HEK293 (cell line): ENCODE data around the gene BBS12.
A peak's percentile ranks its signal among the peaks of the same experiment; 100 is the strongest.

ENCODE experiments used
- CTCF ChIA-PET: fragments of 350-600 bp; formaldehyde crosslinking; extraction: SDS; loops from one replicate; lab custom pipeline; 2021; ENCODE audit warnings: antibody characterized with exemption; lab: Yijun Ruan, JAX
- POLR2A ChIA-PET: fragments of 300-600 bp; formaldehyde crosslinking; extraction: SDS; loops from one replicate; lab custom pipeline; 2020; ENCODE audit warnings: antibody characterized with exemption, inconsistent platforms; lab: Yijun Ruan, JAX
- H3K27ac ChIP-seq: fragments of 200-500 bp; sonication (Bioruptor generic); 2 replicates; pipeline ENCODE4 v1.5.1; 2014; ENCODE audit warnings: low read depth, low read length, control low read depth, inconsistent platforms; ENCODE audit errors: extremely low read depth
- H3K36me3 ChIP-seq, 2 experiments: fragments of 200-500 bp in 1 of 2; sonication (Bioruptor generic) in 1 of 2; 1 replicate in 1 of 2; 2 replicates in 1 of 2; pipeline ENCODE4 v1.5.1; 2014 to 2017; ENCODE audit warnings: inconsistent platforms in 2 of 2, low read length in 2 of 2; ENCODE audit not compliant: control insufficient read depth in 2 of 2, insufficient read depth in 1 of 2
- H3K4me1 ChIP-seq: fragments of 200-500 bp; sonication (Bioruptor generic); 2 replicates; pipeline ENCODE4 v1.5.1; 2014; ENCODE audit warnings: mild to moderate bottlenecking, low read length, inconsistent platforms; ENCODE audit not compliant: control insufficient read depth, insufficient read depth
- H3K4me3 ChIP-seq: 2 replicates; pipeline ENCODE4 v1.5.1; 2011; ENCODE audit warnings: low read depth, mild to moderate bottlenecking, control low read depth, low read length, moderate library complexity
- H3K9me3 ChIP-seq: fragments of 200-500 bp; sonication (Bioruptor generic); 2 replicates; pipeline ENCODE4 v1.5.1; 2014; ENCODE audit warnings: low read depth, low read length, inconsistent platforms; ENCODE audit not compliant: control insufficient read depth, insufficient read depth
- ATF2 ChIP-seq: fragments of 450-650 bp; formaldehyde crosslinking; IDR thresholded peaks from 2 replicates; pipeline ENCODE4 v1.5.1; 2016; ENCODE audit warnings: missing biosample characterization, missing genetic modification characterization, low read depth
- ELK4 ChIP-seq: IDR thresholded peaks from 2 replicates; pipeline ENCODE4 v1.6.1; 2011; ENCODE audit warnings: mild to moderate bottlenecking, low read depth, low read length, borderline replicate concordance
- FEZF1 ChIP-seq: fragments of 450-650 bp; formaldehyde crosslinking; IDR thresholded peaks from 2 replicates; pipeline ENCODE4 v1.5.1; 2016; ENCODE audit warnings: missing biosample characterization, missing genetic modification characterization
- GLIS2 ChIP-seq: fragments of 450-650 bp; formaldehyde crosslinking; IDR thresholded peaks from 2 replicates; pipeline ENCODE4 v1.5.1; 2016; ENCODE audit warnings: missing biosample characterization, missing genetic modification characterization
- KLF1 ChIP-seq: fragments of 450-650 bp; formaldehyde crosslinking; IDR thresholded peaks from 2 replicates; pipeline ENCODE4 v1.5.1; 2016; ENCODE audit warnings: missing biosample characterization, missing genetic modification characterization
- KLF17 ChIP-seq: fragments of 450-650 bp; formaldehyde crosslinking; IDR thresholded peaks from 2 replicates; pipeline ENCODE4 v1.5.1; 2016; ENCODE audit warnings: missing biosample characterization, missing genetic modification characterization
- KLF9 ChIP-seq: fragments of 450-650 bp; formaldehyde crosslinking; IDR thresholded peaks from 2 replicates; pipeline ENCODE4 v1.5.1; 2016; ENCODE audit warnings: missing biosample characterization, missing genetic modification characterization, low read depth
- MYNN ChIP-seq: fragments of 450-650 bp; formaldehyde crosslinking; IDR thresholded peaks from 2 replicates; pipeline ENCODE4 v1.5.1; 2016; ENCODE audit warnings: missing biosample characterization, missing genetic modification characterization, borderline replicate concordance
- OSR2 ChIP-seq: fragments of 450-650 bp; formaldehyde crosslinking; IDR thresholded peaks from 2 replicates; pipeline ENCODE4 v1.5.1; 2016; ENCODE audit warnings: missing biosample characterization, missing genetic modification characterization
- REST ChIP-seq: fragments of 450-650 bp; formaldehyde crosslinking; IDR thresholded peaks from 2 replicates; pipeline ENCODE4 v1.5.1; 2016; ENCODE audit warnings: missing biosample characterization, missing genetic modification characterization
- SP2 ChIP-seq: fragments of 450-650 bp; formaldehyde crosslinking; IDR thresholded peaks from 2 replicates; pipeline ENCODE4 v1.5.1; 2016; ENCODE audit warnings: missing biosample characterization, missing genetic modification characterization
- TCF7L2 ChIP-seq: IDR thresholded peaks from 2 replicates; pipeline ENCODE4 v1.6.1; 2011; ENCODE audit warnings: low read depth, mild to moderate bottlenecking, inconsistent platforms, low read length, moderate library complexity, borderline replicate concordance
- YY1 ChIP-seq: fragments of 450-650 bp; formaldehyde crosslinking; IDR thresholded peaks from 2 replicates; pipeline ENCODE4 v1.5.1; 2018; ENCODE audit warnings: missing biosample characterization, missing genetic modification characterization
- ZBTB20 ChIP-seq: fragments of 450-650 bp; formaldehyde crosslinking; IDR thresholded peaks from 2 replicates; pipeline ENCODE4 v1.5.1; 2016; ENCODE audit warnings: missing biosample characterization, missing genetic modification characterization
- ZFP41 ChIP-seq: fragments of 450-650 bp; formaldehyde crosslinking; IDR thresholded peaks from 2 replicates; pipeline ENCODE4 v1.5.1; 2016; ENCODE audit warnings: missing biosample characterization, missing genetic modification characterization, borderline replicate concordance
- ZIC2 ChIP-seq: fragments of 450-650 bp; formaldehyde crosslinking; IDR thresholded peaks from 2 replicates; pipeline ENCODE4 v1.5.1; 2016; ENCODE audit warnings: missing biosample characterization, missing genetic modification characterization
- ZNF10 ChIP-seq: fragments of 450-650 bp; formaldehyde crosslinking; IDR thresholded peaks from 2 replicates; pipeline ENCODE4 v1.5.1; 2017; ENCODE audit warnings: missing biosample characterization, missing genetic modification characterization
- ZNF114 ChIP-seq: fragments of 450-650 bp; formaldehyde crosslinking; IDR thresholded peaks from 2 replicates; pipeline ENCODE4 v1.5.0; 2017; ENCODE audit warnings: missing biosample characterization, missing genetic modification characterization
- ZNF132 ChIP-seq: fragments of 450-650 bp; formaldehyde crosslinking; IDR thresholded peaks from 2 replicates; pipeline ENCODE4 v1.5.1; 2017; ENCODE audit warnings: missing biosample characterization, missing genetic modification characterization, borderline replicate concordance
- ZNF155 ChIP-seq: fragments of 450-650 bp; formaldehyde crosslinking; IDR thresholded peaks from 2 replicates; pipeline ENCODE4 v1.5.1; 2016; ENCODE audit warnings: missing biosample characterization, missing genetic modification characterization
- ZNF280C ChIP-seq: fragments of 450-650 bp; formaldehyde crosslinking; IDR thresholded peaks from 2 replicates; pipeline ENCODE4 v1.5.1; 2016; ENCODE audit warnings: missing biosample characterization, missing genetic modification characterization
- ZNF341 ChIP-seq: fragments of 450-650 bp; formaldehyde crosslinking; IDR thresholded peaks from 2 replicates; pipeline ENCODE4; 2016; ENCODE audit warnings: low read depth, missing biosample characterization, missing genetic modification characterization
- ZNF416 ChIP-seq: fragments of 450-650 bp; formaldehyde crosslinking; IDR thresholded peaks from 2 replicates; pipeline ENCODE4 v1.5.1; 2016; ENCODE audit warnings: missing biosample characterization, missing genetic modification characterization
- ZNF423 ChIP-seq: fragments of 450-650 bp; formaldehyde crosslinking; IDR thresholded peaks from 2 replicates; pipeline ENCODE4 v1.5.1; 2016; ENCODE audit warnings: missing biosample characterization, missing genetic modification characterization
- ZNF449 ChIP-seq: fragments of 450-650 bp; formaldehyde crosslinking; IDR thresholded peaks from 2 replicates; pipeline ENCODE4 v1.5.1; 2017; ENCODE audit warnings: missing biosample characterization, mild to moderate bottlenecking, missing genetic modification characterization, moderate library complexity
- ZNF48 ChIP-seq: fragments of 450-650 bp; formaldehyde crosslinking; IDR thresholded peaks from 2 replicates; pipeline ENCODE4 v1.5.1; 2016; ENCODE audit warnings: missing biosample characterization, missing genetic modification characterization
- ZNF544 ChIP-seq: fragments of 450-650 bp; formaldehyde crosslinking; IDR thresholded peaks from 2 replicates; pipeline ENCODE4 v1.5.0; 2017; ENCODE audit warnings: missing biosample characterization, missing genetic modification characterization
- ZNF670 ChIP-seq: fragments of 450-650 bp; formaldehyde crosslinking; IDR thresholded peaks from 2 replicates; pipeline ENCODE4 v1.5.1; 2016; ENCODE audit warnings: missing biosample characterization, missing genetic modification characterization, low read depth
- ZNF776 ChIP-seq: fragments of 450-650 bp; formaldehyde crosslinking; IDR thresholded peaks from 2 replicates; pipeline ENCODE4 v1.5.0; 2017; ENCODE audit warnings: missing biosample characterization, missing genetic modification characterization, borderline replicate concordance

BBS12 gene

GRCh38 chr4:122732329-122733026 is at the start of gene BBS12 (continued):
- no peak; the same call in 1 of the 2 replicates for TF ChIP-seq ELK4
- peak; percentile 94 for TF ChIP-seq GLIS2
- TF ChIP-seq FEZF1 (tag by site-specific recombination) = peak; percentile 79
- TF ChIP-seq YY1 (tag by site-specific recombination) = no peak
- TF ChIP-seq ZNF423 = no peak
- peak; percentile 82 for TF ChIP-seq OSR2
- TF ChIP-seq KLF9 = peak; percentile 64; the same call in 1 of the 2 replicates
- no peak for TF ChIP-seq ZNF114 (tag by site-specific recombination)
- TF ChIP-seq ZNF10 = no peak
- TF ChIP-seq KLF1 (tag by site-specific recombination) = 0 out of 2 replicates have a peak, but pooled peaks have one; percentile 5
- TF ChIP-seq ZFP41 (tag by site-specific recombination) = no peak
- TF ChIP-seq ZNF341 (tag by site-specific recombination) = no peak
- no peak for TF ChIP-seq ZNF544
- TF ChIP-seq KLF17 = no peak
- TF ChIP-seq ZNF670 = no peak
- TF ChIP-seq ZNF155 (tag by site-specific recombination) = no peak
- TF ChIP-seq ZNF776 (tag by site-specific recombination) = no peak
- 0 out of 2 replicates have a peak, but pooled peaks have one; percentile 24 for TF ChIP-seq ZBTB20
- TF ChIP-seq REST (tag by site-specific recombination) = peak; percentile 63
- peak; percentile 47; the same call in 1 of the 2 replicates for TF ChIP-seq ZIC2
- TF ChIP-seq ZNF416 (tag by site-specific recombination) = no peak
- no peak for TF ChIP-seq ZNF132 (tag by site-specific recombination)
- TF ChIP-seq TCF7L2 = no peak
- peak; percentile 97 for TF ChIP-seq MYNN (tag by site-specific recombination)

- H3K9me3 ChIP-seq = no peaks in the 10 kb centered on the region
- no peaks in the 10 kb centered on the region for H3K36me3 ChIP-seq
- no peak overlapping the region for H3K4me3 ChIP-seq
- H3K27ac ChIP-seq = no peak overlapping the region
- CTCF ChIA-PET = no interaction called here
- POLR2A ChIA-PET = no interaction called here
- TF ChIP-seq ATF2 = no peak
- TF ChIP-seq ZNF48 (tag by site-specific recombination) = no peak
- no peak for TF ChIP-seq ZNF449 (tag by site-specific recombination)
- TF ChIP-seq SP2 = no peak
- TF ChIP-seq ZNF280C (tag by site-specific recombination) = no peak
- H3K4me1 ChIP-seq = no peaks in the 10 kb centered on the region
These were observed 45.8 kb upstream of the BBS12 start for GRCh38 chr4:122686691-122687090.
